ENCODE results near the gene B3GNT4. TPM values are rescaled to one million over a fixed set of nuclear protein-coding genes. Genes with fewer than 3 reads are reported as not detected.

The B3GNT4 gene
- total and polyA plus RNA-seq, 2 of the 4 experiments (the other 2 are of a cell fraction) = 0.18 to 0.53 TPM

- TF ChIP-seq NFE2L2 (IDR thresholded peaks at IDR 0.05; ENCODE audit: low read depth, low read length) (no peak), BHLHE40 (IDR thresholded peaks at IDR 0.05; ENCODE audit: low read depth, low read length) (no peak), CTCF (conservative IDR thresholded peaks at IDR 0.05; ENCODE audit: low read depth, low read length) (no peak), RFX5 (IDR thresholded peaks at IDR 0.05; ENCODE audit: low read depth, low read length) (no peak), USF2 (IDR thresholded peaks at IDR 0.05; ENCODE audit: low read depth, low read length) (no peak), ELK1 (IDR thresholded peaks at IDR 0.05; ENCODE audit: borderline replicate concordance, low read depth, low read length) (no peak), SMC3 (IDR thresholded peaks at IDR 0.05; ENCODE audit: low read depth, low read length) (no peak), RAD21 (IDR thresholded peaks at IDR 0.05; ENCODE audit: low read length) (no peak), MAFK (IDR thresholded peaks at IDR 0.05; ENCODE audit: low read depth, low read length) (no peak), CHD1 (IDR thresholded peaks at IDR 0.05; ENCODE audit: low read depth, low read length) (no peak), MXI1 (IDR thresholded peaks at IDR 0.05; ENCODE audit: borderline replicate concordance, low read depth, low read length) (no peak)
- Histone ChIP-seq H3K9me1 (ENCODE audit: insufficient read depth, low read length) (peaks cover 5% of the 10 kb centered on the region; the same call in 1 of the 2 replicates), H3K36me3 (ENCODE audit: control insufficient read depth, insufficient read depth, low read length) (peaks cover 19% of the 10 kb centered on the region), H3K27ac (ENCODE audit: insufficient read depth, low read length) (no peak overlapping the region), H3K23ac (ENCODE audit: low read depth, low read length) (no peak overlapping the region), H3K79me1 (ENCODE audit: low read depth in 1 of 2, low read length in 2 of 2) (peaks cover 0 to 3% of the 10 kb centered on the region in 2 experiments; a peak in 3 of 4 replicates), H3K4me2 (ENCODE audit: low read depth, low read length) (no peak overlapping the region), H4K91ac (ENCODE audit: insufficient read depth, low read depth, low read length) (no peak overlapping the region), H2AK5ac (ENCODE audit: low read depth, low read length) (no peak overlapping the region), H4K20me1 (ENCODE audit: insufficient read depth, low read length) (no peaks in the 10 kb centered on the region), H2BK15ac (ENCODE audit: low read depth, low read length) (no peak overlapping the region), H3K56ac (ENCODE audit: extremely low read depth, insufficient read depth, low read length) (no peak overlapping the region), H4K8ac (ENCODE audit: low read depth in 2 of 2, low read length in 2 of 2) (no peak overlapping the region), H3K9ac (ENCODE audit: low read depth, low read length) (no peak overlapping the region), H3K9me3 (ENCODE audit: control insufficient read depth, insufficient read depth, low read length) (no peaks in the 10 kb centered on the region), H2AK9ac (replicated peaks; ENCODE audit: low read depth, low read length, poor library complexity) (no peak overlapping the region), H3K14ac (replicated peaks; ENCODE audit: low read depth, low read length) (no peak overlapping the region), H2BK20ac (ENCODE audit: low read depth, low read length) (no peak overlapping the region), H3K4ac (ENCODE audit: low read depth, low read length) (no peak overlapping the region), H3K4me3 (ENCODE audit: insufficient read depth, low read depth, low read length) (no peak overlapping the region), H3K4me1 (ENCODE audit: control insufficient read depth, insufficient read depth, low read length) (no peaks in the 10 kb centered on the region), H2BK5ac (ENCODE audit: low read depth, low read length, poor library complexity, severe bottlenecking) (no peak overlapping the region), H4K5ac (ENCODE audit: low read depth, low read length) (no peak overlapping the region), H3K27me3 (ENCODE audit: control insufficient read depth, insufficient read depth, low read length) (no peaks in the 10 kb centered on the region), H3K18ac (ENCODE audit: low read depth, low read length) (no peak overlapping the region), H2BK120ac (ENCODE audit: low read depth, low read length) (no peak overlapping the region), H2AFZ (replicated peaks; ENCODE audit: low read length, poor library complexity) (no peak overlapping the region)
- DNase-seq = no peak
- ChIA-PET POLR2A (ENCODE audit: unreplicated experiment) (no interaction called here), CTCF (no interaction called here)
- ATAC-seq (ENCODE audit: low read depth) = no peak
- BruUV-seq (replicated peaks) = no TSS peak
- WGBS, 2 experiments (ENCODE audit: extremely low coverage in 2 of 2, insufficient read length in 1 of 2) = 100% methylated on average over 5 of the region's 6 CpGs; no CpG with 5 or more reads in 1 of the 2 experiments
- dilution Hi-C loops (cut with HindIII; ENCODE audit: low sequenced_read_pairs, unreplicated experiment) = no loop called here
- intact Hi-C loops (cut with micrococcal nuclease) = no loop called here
- in situ Hi-C loops (cut with MboI; ENCODE audit: low sequenced_read_pairs) = no loop called here
These were observed 46.5 kb downstream of the B3GNT4 start for GRCh38 chr12:122250047-122250446.

Data from IMR-90 (cell line).